Ovary (tissue), 3 donors: ENCODE measurements around the gene LITAF.

Experiments used
- CTCF ChIP-seq, 3 donors: fragments of 450-650 bp in 2 of 3; fragments of 200-600 bp in 1 of 3; IDR thresholded peaks; one replicate each; pipeline versions ENCODE4 v1.5.1 to v1.8.0; 2016 to 2022; ENCODE audit warnings: antibody characterized with exemption in 3 of 3, mild to moderate bottlenecking in 1 of 3
- POLR2A ChIP-seq: fragments of 450-650 bp; IDR thresholded peaks from one replicate; pipeline ENCODE4 v1.6.1; 2017; ENCODE audit warnings: antibody characterized with exemption, mild to moderate bottlenecking, moderate library complexity
- donor health status: DM: no; HTN: no; CAD: no.

GRCh38 chr16:11610580-11610979 lies 23.9 kb upstream of the LITAF start:
- no peak for TF ChIP-seq POLR2A
- TF ChIP-seq CTCF (IDR thresholded peaks at IDR 0.05): no peak
